H1 (cell line): ENCODE measurements around the gene OSBPL2. TPM values are rescaled to one million over a fixed set of nuclear protein-coding genes. Genes with fewer than 3 reads are reported as not detected.

Source experiments
- ATF3 ChIP-seq: IDR thresholded peaks from 2 replicates; pipeline ENCODE4 v1.6.1; 2011; ENCODE audit warnings: low read depth, mild to moderate bottlenecking, low read length; ENCODE audit not compliant: insufficient read depth
- E2F6 ChIP-seq: IDR thresholded peaks from 2 replicates; pipeline ENCODE4 v1.6.1; 2012; ENCODE audit warnings: inconsistent platforms
- EZH2 ChIP-seq: fragments of 200-600 bp; sonication (generic); IDR thresholded peaks from 2 replicates; pipeline ENCODE4 v1.7.1; 2012; ENCODE audit warnings: low read depth, mild to moderate bottlenecking, moderate library complexity, low read length, inconsistent platforms; ENCODE audit not compliant: severe bottlenecking
- FOSL1 ChIP-seq: IDR thresholded peaks from 2 replicates; pipeline ENCODE4 v1.6.1; 2011; ENCODE audit warnings: mild to moderate bottlenecking, low read depth, low read length, moderate library complexity; ENCODE audit not compliant: insufficient read depth
- HDAC2 ChIP-seq, 2 experiments: fragments of 300-600 bp in 1 of 2; sonication (generic) in 1 of 2; IDR thresholded peaks; 2 replicates each; pipeline ENCODE4 v1.6.1; 2011 to 2012; ENCODE audit warnings: low read depth in 2 of 2, low read length in 2 of 2, mild to moderate bottlenecking in 2 of 2, moderate library complexity in 2 of 2, borderline replicate concordance in 1 of 2, inconsistent platforms in 1 of 2
- KDM1A ChIP-seq: fragments of 200-600, 300-600 bp; sonication (generic); IDR thresholded peaks from 2 replicates; pipeline ENCODE4 v1.7.1; 2016; ENCODE audit warnings: mild to moderate bottlenecking, low read length, borderline replicate concordance
- MAX ChIP-seq: IDR thresholded peaks from 2 replicates; pipeline ENCODE4 v1.6.1; 2012; ENCODE audit warnings: inconsistent platforms
- NRF1 ChIP-seq: IDR thresholded peaks from 2 replicates; pipeline ENCODE4 v1.6.1; 2011; ENCODE audit warnings: mild to moderate bottlenecking, low read depth, low read length, improper control_type of control experiment
- PHF8 ChIP-seq: fragments of 200-600 bp; sonication (generic); conservative IDR thresholded peaks from 2 replicates; pipeline ENCODE4 v1.7.1; 2012; ENCODE audit warnings: low read depth, mild to moderate bottlenecking, inconsistent platforms, low read length, moderate library complexity
- RBBP5 ChIP-seq: IDR thresholded peaks from 2 replicates; pipeline ENCODE4 v1.7.1; 2012; ENCODE audit warnings: low read depth, mild to moderate bottlenecking, inconsistent platforms, low read length, moderate library complexity, borderline replicate concordance
- RXRA ChIP-seq: IDR thresholded peaks from 2 replicates; pipeline ENCODE4 v1.6.1; 2011; ENCODE audit warnings: low read depth, mild to moderate bottlenecking, low read length, moderate library complexity; ENCODE audit not compliant: insufficient read depth
- SAP30 ChIP-seq: fragments of 300-600 bp; sonication (generic); IDR thresholded peaks from 2 replicates; pipeline ENCODE4 v1.7.1; 2012; ENCODE audit warnings: low read length, moderate library complexity, mild to moderate bottlenecking, inconsistent platforms; ENCODE audit not compliant: insufficient read depth, insufficient replicate concordance
- SIN3A ChIP-seq, 2 experiments: IDR thresholded peaks in 1 of 2; conservative IDR thresholded peaks in 1 of 2; 2 replicates each; pipeline ENCODE4 v1.6.1; 2011 to 2012; ENCODE audit warnings: low read length in 2 of 2, improper control_type of control experiment in 1 of 2, low read depth in 1 of 2, mild to moderate bottlenecking in 1 of 2
- SIRT6 ChIP-seq: IDR thresholded peaks from one replicate; pipeline ENCODE4 v1.7.1; 2012; ENCODE audit warnings: low read length, inconsistent platforms
- SIX5 ChIP-seq: IDR thresholded peaks from 2 replicates; pipeline ENCODE4 v1.6.1; 2011; ENCODE audit warnings: mild to moderate bottlenecking, low read depth, low read length
- SP1 ChIP-seq: IDR thresholded peaks from 2 replicates; pipeline ENCODE4 v1.6.1; 2011; ENCODE audit warnings: low read depth, low read length
- TAF1 ChIP-seq: IDR thresholded peaks from 2 replicates; pipeline ENCODE4 v1.6.1; 2011; ENCODE audit warnings: mild to moderate bottlenecking, low read depth, low read length
- TBP ChIP-seq: IDR thresholded peaks from 2 replicates; pipeline ENCODE4 v1.6.1; 2011; ENCODE audit warnings: low read depth, low read length, improper control_type of control experiment
- ZNF274 ChIP-seq: IDR thresholded peaks from 2 replicates; pipeline ENCODE4 v1.7.0; 2012; ENCODE audit warnings: low read length, borderline replicate concordance; ENCODE audit errors: extremely low read depth
- polyA plus RNA-seq, 7 experiments: library from polyadenylated mRNA; depleted of rRNA in 3 of 7; stranded (reverse) in 5 of 7; unstranded in 2 of 7; fragments of >200 nt in 5 of 7; fragments of 200-250 nt in 2 of 7; gene quantifications; 1 replicate in 5 of 7; 2 replicates in 1 of 7; 4 replicates in 1 of 7; pipeline versions ENCODE4 v1.2.1 to v1.2.3, GENCODE V29; 2011 to 2013; ENCODE audit warnings: missing spikeins in 2 of 7, mixed read lengths in 2 of 7
- total RNA-seq: library from RNA; stranded (reverse); fragmentation: NEBNext Ultra II Directional; extraction: Animal tissue kit (Norgen Biotek cat#: 25700); gene quantifications from 2 replicates; pipeline ENCODE4 v1.2.1, GENCODE V29; 2021

OSBPL2 gene
- total and polyA plus RNA-seq, 2 of the 8 experiments (the other 6 are each of a cell fraction or from before 2014, with no cell fraction given) = 11.7 to 42.4 TPM

- no peak for TF ChIP-seq SAP30
- TF ChIP-seq TBP = 0 out of 2 replicates have a peak, but pooled peaks have one; percentile 24
- TF ChIP-seq NRF1 = no peak
- TF ChIP-seq SIRT6 = no peak
- TF ChIP-seq RXRA = no peak
- TF ChIP-seq SIN3A (conservative IDR thresholded peaks at IDR 0.05 in 1 of 2, IDR thresholded peaks at IDR 0.05 in 1 of 2; ENCODE audit: low read depth in 1 of 2, low read length in 2 of 2) = peak; percentile 30 to 65; a peak in 2 of 4 replicates
- TF ChIP-seq PHF8 = no peak
- TF ChIP-seq EZH2 = no peak
- peak; percentile 33; the same call in 1 of the 2 replicates for TF ChIP-seq MAX
- 0 out of 2 replicates have a peak, but pooled peaks have one; percentile 28 for TF ChIP-seq KDM1A
- peak; percentile 15; the same call in 1 of the 2 replicates for TF ChIP-seq SP1
- TF ChIP-seq RBBP5 = no peak
- TF ChIP-seq ATF3 = 0 out of 2 replicates have a peak, but pooled peaks have one; percentile 8
- no peak for TF ChIP-seq SIX5
- no peak; the same call in 1 of the 2 replicates for TF ChIP-seq TAF1
- peak; percentile 60; the same call in 1 of the 2 replicates for TF ChIP-seq E2F6
- no peak for TF ChIP-seq FOSL1
- TF ChIP-seq HDAC2 (IDR thresholded peaks at IDR 0.05; ENCODE audit: borderline replicate concordance in 1 of 2, low read depth in 2 of 2, low read length in 2 of 2) = 0 out of 4 replicates have a peak, but pooled peaks of 1 of the 2 experiments have one; percentile 39
- TF ChIP-seq ZNF274 = no peak
Measured at GRCh38 chr20:62301773-62302340, 63.5 kb downstream of the OSBPL2 start (continued).
